Kidney capillary endothelial cell (primary cell): Measurements from ENCODE around the gene SCGB3A1.

Experiments used
- DNase-seq: peaks from one replicate; pipeline ENCODE4 v3.0.0-alpha.2; 2018; ENCODE audit warnings: low spot score

The SCGB3A1 gene, protein sequence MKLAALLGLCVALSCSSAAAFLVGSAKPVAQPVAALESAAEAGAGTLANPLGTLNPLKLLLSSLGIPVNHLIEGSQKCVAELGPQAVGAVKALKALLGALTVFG

DNA sequence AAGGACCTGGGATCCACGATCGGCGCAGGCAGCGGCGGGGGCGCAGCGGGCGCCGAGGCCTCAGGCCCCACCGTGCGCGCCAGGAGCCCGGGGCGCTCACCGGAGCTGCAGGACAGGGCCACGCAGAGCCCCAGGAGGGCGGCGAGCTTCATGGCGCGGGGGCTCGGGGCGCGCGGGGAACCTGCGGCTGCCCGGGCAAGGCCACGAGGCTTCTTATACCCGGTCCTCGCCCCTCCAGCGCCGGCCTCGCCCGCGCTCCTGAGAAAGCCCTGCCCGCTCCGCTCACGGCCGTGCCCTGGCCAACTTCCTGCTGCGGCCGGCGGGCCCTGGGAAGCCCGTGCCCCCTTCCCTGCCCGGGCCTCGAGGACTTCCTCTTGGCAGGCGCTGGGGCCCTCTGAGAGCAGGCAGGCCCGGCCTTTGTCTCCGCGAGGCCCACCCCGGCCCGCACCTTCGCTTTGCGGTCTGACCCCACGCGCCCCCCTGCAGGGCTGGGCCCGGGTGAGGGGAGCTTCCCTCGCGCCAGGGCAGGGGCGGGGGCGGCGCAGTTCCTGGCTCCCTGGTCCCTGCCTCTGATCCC lies at the start of gene SCGB3A1:
Gene SCGB3A1 (minus strand): TSS at position 189 of the 577 bp plus-strand sequence. CDS start 37 bp downstream, at position 152.
- peak; percentile 16 for DNase-seq

- no peak for DNase-seq
Measured at GRCh38 chr5:180640611-180640860, 49.2 kb upstream of the SCGB3A1 start.

GRCh38 chr5:180639741-180640610 lies 48.7 kb upstream of the SCGB3A1 start:
- peak; percentile 46 for DNase-seq

GRCh38 chr5:180639287-180639686 lies 48.0 kb upstream of the SCGB3A1 start:
- DNase-seq = no peak

GRCh38 chr5:180637962-180638680 lies 46.8 kb upstream of the SCGB3A1 start:
- no peak for DNase-seq

DNA sequence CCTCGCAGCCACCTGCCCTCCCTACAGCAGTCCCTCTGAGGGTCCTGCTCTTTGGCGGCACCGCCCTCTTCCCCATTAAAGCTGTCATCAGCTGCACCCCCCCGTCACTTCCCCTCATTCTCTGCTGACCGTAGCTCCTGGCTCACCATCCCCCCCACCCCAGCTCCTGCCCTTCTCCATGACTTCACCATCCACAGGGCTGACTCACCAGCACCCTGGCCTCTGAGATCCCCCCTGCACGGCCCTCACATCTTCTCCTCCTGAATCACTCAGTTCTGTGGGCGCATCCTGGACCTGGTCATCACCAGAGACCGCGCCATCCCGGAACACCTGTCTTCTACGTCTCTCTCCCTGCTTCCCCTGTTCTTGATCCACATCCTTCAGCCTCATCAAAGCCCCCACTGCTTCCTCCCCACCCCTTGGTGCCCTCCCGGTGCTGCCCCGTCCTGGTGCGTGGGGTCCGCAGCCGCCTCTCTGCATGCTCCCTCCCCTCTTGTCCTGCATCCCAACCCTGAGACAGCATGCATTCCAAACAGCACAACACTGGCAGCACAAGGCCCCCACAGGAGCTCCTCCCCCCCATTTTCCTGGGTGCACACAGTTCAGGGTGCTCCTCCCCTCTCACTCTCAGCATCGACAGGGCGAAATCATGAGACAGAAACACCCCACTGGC lies 45.2 kb upstream of the SCGB3A1 start:
- peak; percentile 81 for DNase-seq

- DNase-seq = no peak
Measured at GRCh38 chr5:180636016-180636402, 44.7 kb upstream of the SCGB3A1 start.

GRCh38 chr5:180633283-180634177 lies 42.2 kb upstream of the SCGB3A1 start:
- DNase-seq = no peak

- no peak for DNase-seq
Measured at GRCh38 chr5:180632768-180633167, 41.5 kb upstream of the SCGB3A1 start.

DNA sequence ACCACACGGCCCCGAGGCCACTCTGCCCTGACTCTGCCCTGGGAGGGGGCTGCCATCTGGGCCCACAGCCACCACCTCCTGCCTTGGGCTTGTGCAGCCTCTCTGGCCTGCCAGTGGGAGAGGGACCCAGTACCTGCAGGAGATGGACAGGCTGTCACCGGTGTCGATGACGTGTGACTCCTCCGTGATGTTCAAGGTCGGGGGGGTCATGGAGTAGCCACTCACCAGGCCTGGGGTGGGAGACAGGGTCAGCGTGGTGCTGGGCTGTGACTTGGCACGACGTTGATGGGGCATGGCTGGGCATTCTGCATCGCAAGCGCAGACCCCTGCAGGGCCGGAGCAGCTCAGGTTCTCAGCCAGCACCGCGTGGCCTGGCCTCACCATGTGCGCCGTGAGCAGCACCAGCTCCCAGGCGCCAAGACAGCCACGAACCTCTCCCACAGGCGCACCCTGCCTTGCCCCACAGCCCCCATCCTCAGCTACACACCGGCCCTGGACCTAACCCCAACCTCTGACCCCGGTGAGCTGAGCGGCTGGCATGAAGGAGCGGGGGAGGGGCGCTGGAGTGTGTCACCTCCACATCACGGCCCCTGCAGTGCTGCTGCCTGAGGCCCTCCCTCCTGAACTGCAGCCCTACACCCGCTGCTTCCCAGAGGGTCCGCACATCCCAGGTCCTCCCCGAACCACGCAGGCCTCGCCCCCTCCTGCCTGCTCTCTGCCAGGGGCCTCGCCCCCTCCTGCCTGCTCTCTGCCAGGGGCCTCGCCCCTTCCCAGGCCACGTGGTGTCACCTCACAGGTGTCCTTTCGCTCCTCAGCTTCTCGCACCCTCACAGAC lies 40.5 kb upstream of the SCGB3A1 start:
- no peak for DNase-seq

- DNase-seq = no peak
Measured at GRCh38 chr5:180630426-180630825, 39.1 kb upstream of the SCGB3A1 start.

GRCh38 chr5:180629831-180630382 lies 38.6 kb upstream of the SCGB3A1 start:
- no peak for DNase-seq

- DNase-seq = no peak
Measured at GRCh38 chr5:180628827-180629750, 37.8 kb upstream of the SCGB3A1 start.

DNA sequence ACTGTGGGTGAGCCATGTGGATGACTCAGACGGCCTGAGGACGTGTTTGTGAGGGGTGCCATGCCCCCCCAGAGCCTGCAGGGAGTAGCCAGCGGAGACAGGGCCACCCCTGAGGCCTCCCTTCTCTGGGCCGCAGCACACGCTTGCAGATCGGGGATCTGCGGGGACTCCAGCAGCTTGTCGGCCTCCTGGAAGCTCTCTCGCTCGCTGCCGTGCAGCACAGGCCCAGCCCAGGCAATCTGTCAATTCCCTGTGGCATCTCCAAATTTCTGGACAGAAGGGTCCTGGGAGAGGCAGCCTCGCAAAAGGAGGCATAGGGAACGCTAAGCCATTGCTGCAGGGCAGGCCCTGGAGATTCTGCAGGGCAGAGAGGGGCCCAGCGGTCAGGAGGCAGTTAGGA lies 36.9 kb upstream of the SCGB3A1 start:
- no peak for DNase-seq

- no peak for DNase-seq
Measured at GRCh38 chr5:180627386-180628120, 36.3 kb upstream of the SCGB3A1 start.

- DNase-seq = no peak
Measured at GRCh38 chr5:180626661-180627385, 35.5 kb upstream of the SCGB3A1 start.

DNA sequence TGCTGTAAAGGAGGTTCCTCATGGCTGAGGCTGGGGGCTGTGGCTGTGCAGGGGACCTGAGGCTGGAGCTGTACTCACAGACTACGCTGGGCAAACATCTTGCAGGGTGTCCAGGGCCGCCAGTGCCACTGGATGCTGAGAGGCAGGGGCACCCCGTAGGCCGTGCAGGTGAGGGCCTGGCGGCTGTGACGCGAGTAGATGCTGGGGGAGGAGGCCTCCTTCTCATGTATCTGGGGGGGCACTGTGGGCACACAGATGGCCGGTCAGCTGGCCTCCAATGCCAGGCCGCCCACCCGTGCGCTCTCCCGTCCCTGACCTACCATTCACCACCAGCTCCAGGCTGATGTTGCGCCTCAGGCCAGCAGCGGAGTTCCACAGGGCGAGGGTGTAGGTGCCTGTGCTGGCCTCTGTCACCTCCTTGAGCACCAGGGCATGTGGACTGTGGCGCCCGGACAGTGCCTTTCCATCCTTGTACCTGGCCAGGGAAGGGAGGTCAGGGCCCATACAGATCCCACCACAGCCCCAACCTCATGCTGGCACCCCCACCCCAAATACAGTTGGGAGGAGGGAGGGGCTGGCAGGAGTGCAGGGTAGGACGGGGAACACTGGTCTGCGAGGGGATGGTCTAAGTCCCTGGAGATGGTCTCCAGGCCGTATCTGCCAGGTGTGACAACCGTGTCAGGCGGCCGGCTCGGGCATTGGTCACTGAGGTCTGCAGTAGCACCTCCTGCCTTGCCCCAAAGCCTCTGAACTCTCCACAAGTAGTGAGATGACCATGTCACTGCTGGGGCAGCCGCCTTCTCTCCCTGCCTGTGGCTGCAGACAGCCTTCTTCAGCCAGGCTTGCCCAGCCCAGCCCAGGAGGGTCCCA lies 34.7 kb upstream of the SCGB3A1 start:
- no peak for DNase-seq
